Gastrocnemius medialis (tissue), 4 donors: ENCODE results near the gene ATP2A2. TPM values are rescaled to one million over a fixed set of nuclear protein-coding genes. Genes with fewer than 3 reads are reported as not detected.
A peak's percentile ranks its signal among the peaks of the same experiment; 100 is the strongest.
"Not testable (repeated sequence)": the region's sequence is repeated elsewhere in the genome, so short reads cannot be mapped to it uniquely, and the experiment has no call there.

ENCODE experiments used
- ATAC-seq, 2 donors: fragments of 150-250 bp; one replicate each; pipeline ENCODE4 v1.9.1; 2016
- DNase-seq, 2 donors: peaks; one replicate each; pipeline ENCODE4 v3.0.0-alpha.2; 2019
- H3K27ac ChIP-seq, 4 donors: fragments of 200-600 bp; sonication (generic); 1 replicate in 1 of 4; 2 replicates in 3 of 4; pipeline ENCODE4 v1.5.1; 2016 to 2018; ENCODE audit warnings: mild to moderate bottlenecking in 2 of 4, moderate library complexity in 1 of 4
- H3K27me3 ChIP-seq, 3 donors: fragments of 200-600 bp; sonication (generic) in 2 of 3; 1 replicate in 1 of 3; 2 replicates in 2 of 3; pipeline versions ENCODE4 v1.5.1 to v1.6.0; 2016 to 2019; ENCODE audit warnings: mild to moderate bottlenecking in 1 of 3, moderate library complexity in 1 of 3
- H3K36me3 ChIP-seq, 2 donors: fragments of 200-600 bp; sonication (generic) in 1 of 2; one replicate each; pipeline ENCODE4 v1.5.1; 2017 to 2018
- H3K4me1 ChIP-seq, 2 donors: fragments of 200-600 bp; sonication (generic) in 1 of 2; one replicate each; pipeline ENCODE4 v1.5.1; 2016 to 2017; ENCODE audit warnings: mild to moderate bottlenecking in 2 of 2
- H3K4me3 ChIP-seq, 4 donors: fragments of 200-600 bp; sonication (generic) in 3 of 4; 1 replicate in 1 of 4; 2 replicates in 3 of 4; pipeline ENCODE4 v1.5.1; 2016 to 2019; ENCODE audit warnings: mild to moderate bottlenecking in 2 of 4
- H3K9me3 ChIP-seq, 3 donors: fragments of 200-600 bp; sonication (generic) in 2 of 3; 1 replicate in 1 of 3; 2 replicates in 2 of 3; pipeline ENCODE4 v1.5.1; 2016 to 2019
- CTCF ChIP-seq, 5 experiments: fragments of 450-650 bp in 3 of 5; fragments of 200-600 bp in 2 of 5; sonication (generic) in 2 of 5; IDR thresholded peaks in 4 of 5; conservative IDR thresholded peaks in 1 of 5; 1 replicate in 4 of 5; 2 replicates in 1 of 5; pipeline ENCODE4 v1.5.1; 2016 to 2019; ENCODE audit warnings: antibody characterized with exemption in 5 of 5, mild to moderate bottlenecking in 3 of 5, moderate library complexity in 3 of 5
- POLR2A ChIP-seq, 2 donors: fragments of 450-650 bp; IDR thresholded peaks; one replicate each; pipeline ENCODE4 v1.6.1; 2017; ENCODE audit warnings: antibody characterized with exemption in 2 of 2, mild to moderate bottlenecking in 2 of 2, moderate library complexity in 2 of 2
- in situ Hi-C, 4 donors: fragments of 200-750 bp; cut with MboI; loops; one replicate each; pipeline versions ENCODE4 v1.15.0 to v1.8.0; 2017; ENCODE audit warnings: low sequenced_read_pairs in 4 of 4
- intact Hi-C: fragments of 100-400 bp; cut with DNase I; formaldehyde crosslinking; loops from one replicate; pipeline ENCODE4 v1.15.1; 2023; ENCODE audit warnings: low total_unique reads
- total RNA-seq, 4 donors: library from RNA; depleted of rRNA; stranded (reverse); fragments of >200 nt; gene quantifications; one replicate each; pipeline versions ENCODE4 v1.1.0 to v1.2.3, GENCODE V29; 2016

Gene ATP2A2
- total RNA-seq, 4 donors from 2014 or later: 788 to 1,983 (median 1,302) TPM

GRCh38 chr12:110354172-110354780 is 73.2 kb downstream of the ATP2A2 start:
- H3K27me3 ChIP-seq: no peaks in the 10 kb centered on the region
- H3K9me3 ChIP-seq: no peaks in the 10 kb centered on the region
- peak in 1 of 2 donors; percentile 11 for ATAC-seq
- intact Hi-C loops (no loop called here), in situ Hi-C loops (no loop called here)
- peak overlapping the region in 3 of 4 donors; percentile 25 to 42 (median 35) for H3K27ac ChIP-seq
- H3K4me3 ChIP-seq: no peak overlapping the region
- H3K4me1 ChIP-seq: no peaks in the 10 kb centered on the region
- H3K36me3 ChIP-seq: peaks cover 0 to 20% of the 10 kb centered on the region in 2 donors
- no peak for DNase-seq
- TF ChIP-seq POLR2A (IDR thresholded peaks at IDR 0.05) (no peak), CTCF (IDR thresholded peaks at IDR 0.05 in 4 of 5, conservative IDR thresholded peaks at IDR 0.05 in 1 of 5) (no peak)

DNA sequence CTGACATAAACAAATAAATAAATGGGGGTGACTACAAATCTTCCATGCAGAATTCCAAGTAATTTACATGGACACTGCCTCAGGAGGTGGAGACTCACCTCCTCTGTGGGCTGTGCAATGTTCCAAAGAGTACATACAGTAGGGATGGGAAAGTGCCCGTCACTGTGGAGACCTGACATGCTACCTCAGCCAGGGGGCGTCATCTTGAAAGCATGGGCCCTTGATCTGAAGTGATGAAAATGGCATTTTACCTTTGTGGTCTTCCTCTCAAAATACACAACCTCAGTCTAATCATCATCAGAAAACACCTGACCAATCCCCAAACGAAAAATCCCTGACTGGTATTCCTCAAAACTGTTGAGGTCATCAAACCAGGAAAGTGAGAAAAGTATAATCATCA is 74.0 kb downstream of the ATP2A2 start:
- no peaks in the 10 kb centered on the region for H3K27me3 ChIP-seq
- H3K4me3 ChIP-seq: no peak overlapping the region
- in situ Hi-C loops: no loop called here
- H3K36me3 ChIP-seq: peaks cover 0 to 12% of the 10 kb centered on the region in 2 donors
- H3K9me3 ChIP-seq: no peaks in the 10 kb centered on the region
- TF ChIP-seq CTCF (IDR thresholded peaks at IDR 0.05 in 4 of 5, conservative IDR thresholded peaks at IDR 0.05 in 1 of 5) (peak in 4 of 5 experiments; percentile 13 to 43 (median 32)), POLR2A (IDR thresholded peaks at IDR 0.05) (no peak)
- ATAC-seq (peak; percentile 42 to 53), DNase-seq (peak in 1 of 2 donors; percentile 49)
- H3K27ac ChIP-seq: peak overlapping the region in 2 of 4 donors; percentile 20 to 42
- intact Hi-C loops: no loop called here
- H3K4me1 ChIP-seq: no peaks in the 10 kb centered on the region

- in situ Hi-C loops, ATAC-seq, intact Hi-C loops, H3K27me3 ChIP-seq, H3K27ac ChIP-seq, H3K36me3 ChIP-seq, H3K4me3 ChIP-seq, DNase-seq, H3K9me3 ChIP-seq, H3K4me1 ChIP-seq: not testable (repeated sequence)
- peak in 2 of 5 experiments; percentile 15 to 28 for TF ChIP-seq CTCF (IDR thresholded peaks at IDR 0.05 in 4 of 5, conservative IDR thresholded peaks at IDR 0.05 in 1 of 5)
These were observed 77.5 kb downstream of the ATP2A2 start for GRCh38 chr12:110358384-110359097.

DNA sequence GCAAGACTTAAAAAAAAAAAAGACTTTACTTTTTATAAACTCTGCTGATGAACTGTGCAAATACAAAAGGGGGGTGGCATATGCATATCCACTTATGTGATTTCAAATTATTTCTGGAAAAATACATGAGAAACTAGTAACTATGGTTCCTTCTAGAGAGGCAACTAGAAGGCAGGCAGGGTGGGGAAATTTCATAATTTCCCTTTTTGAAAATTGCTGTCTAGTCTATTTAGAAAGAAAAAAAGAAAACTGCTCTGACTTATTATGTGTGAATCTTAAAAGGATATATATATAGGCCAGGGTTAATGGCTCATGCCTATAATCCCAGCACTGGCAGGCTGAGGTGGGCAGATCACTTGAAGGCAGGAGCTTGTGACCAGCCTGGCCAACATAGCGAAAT is 80.2 kb downstream of the ATP2A2 start:
- DNase-seq (no peak), ATAC-seq (no peak)
- intact Hi-C loops (no loop called here), in situ Hi-C loops (no loop called here)
- Histone ChIP-seq H3K4me1 (no peaks in the 10 kb centered on the region), H3K9me3 (no peaks in the 10 kb centered on the region), H3K36me3 (no peaks in the 10 kb centered on the region), H3K27ac (no peak overlapping the region), H3K27me3 (no peaks in the 10 kb centered on the region), H3K4me3 (no peak overlapping the region)
- no peak for TF ChIP-seq POLR2A (IDR thresholded peaks at IDR 0.05)
- no peak for TF ChIP-seq CTCF (IDR thresholded peaks at IDR 0.05 in 4 of 5, conservative IDR thresholded peaks at IDR 0.05 in 1 of 5)
